Measurements from ENCODE around the gene HSPA12B.
A peak's percentile ranks its signal among the peaks of the same experiment; 100 is the strongest.
"Not testable (repeated sequence)": the region's sequence is repeated elsewhere in the genome, so short reads cannot be mapped to it uniquely, and the experiment has no call there.

The HSPA12B gene

DNA sequence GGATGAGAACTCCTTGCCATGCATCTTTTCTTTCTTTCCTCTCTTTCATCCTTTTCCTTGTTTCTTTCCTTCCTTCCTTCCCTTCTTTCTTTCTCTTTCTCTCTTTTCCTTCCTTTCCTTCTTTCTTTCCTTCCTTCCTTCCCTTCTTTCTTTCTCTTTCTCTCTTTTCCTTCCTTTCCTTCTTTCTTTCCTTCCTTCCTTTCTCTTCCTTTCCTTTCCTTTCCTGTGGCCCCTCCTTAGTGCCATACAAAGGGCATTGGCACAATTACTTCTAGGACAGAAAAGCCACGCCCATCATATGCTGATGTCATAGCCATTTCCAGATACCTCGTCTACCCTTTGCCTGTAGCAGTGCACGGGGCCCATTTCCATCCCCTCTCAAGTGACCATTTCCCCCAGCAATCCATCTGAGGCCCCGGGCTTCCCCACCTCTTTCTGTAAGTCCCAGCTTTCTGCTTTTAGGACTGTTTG lies 56.2 kb downstream of the HSPA12B start:
- DNase-seq = no peak

DNA sequence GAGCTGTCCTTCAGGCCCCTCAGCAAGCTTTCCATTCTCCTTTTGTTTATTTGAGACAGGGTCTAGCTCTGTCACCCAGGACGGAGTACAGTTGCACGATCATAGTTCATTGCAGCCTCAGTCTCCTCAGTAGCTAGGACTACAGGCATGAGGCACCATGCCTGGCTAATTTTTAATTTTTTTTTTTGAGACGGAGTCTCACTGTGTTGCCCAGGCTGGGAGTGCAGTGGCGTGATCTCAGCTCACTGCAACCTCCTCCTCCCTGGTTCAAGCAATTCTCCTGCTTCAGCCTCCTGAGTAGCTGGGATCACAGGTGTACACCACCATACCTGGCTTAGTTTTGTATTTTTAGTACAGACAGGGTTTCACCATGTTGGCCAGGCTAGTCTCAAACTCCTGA lies 56.7 kb downstream of the HSPA12B start:
- not testable (repeated sequence) for DNase-seq

DNA sequence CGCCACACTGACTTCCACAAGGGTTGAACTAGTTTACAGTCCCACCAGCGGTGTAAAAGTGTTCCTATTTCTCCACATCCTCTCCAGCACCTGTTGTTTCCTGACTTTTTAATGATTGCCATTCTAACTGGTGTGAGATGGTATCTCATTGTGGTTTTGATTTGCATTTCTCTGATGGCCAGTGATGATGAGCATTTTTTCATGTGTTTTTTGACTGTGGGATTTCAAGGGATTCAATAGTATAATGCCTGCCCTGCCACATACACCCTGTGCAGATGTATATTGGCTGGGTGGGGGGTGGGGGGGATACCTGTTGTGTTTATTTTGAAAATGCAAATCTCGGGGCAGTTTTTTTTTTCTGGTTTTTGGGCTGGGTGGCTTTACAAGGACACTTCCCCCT lies 61.7 kb downstream of the HSPA12B start:
- not testable (repeated sequence) for DNase-seq

DNA sequence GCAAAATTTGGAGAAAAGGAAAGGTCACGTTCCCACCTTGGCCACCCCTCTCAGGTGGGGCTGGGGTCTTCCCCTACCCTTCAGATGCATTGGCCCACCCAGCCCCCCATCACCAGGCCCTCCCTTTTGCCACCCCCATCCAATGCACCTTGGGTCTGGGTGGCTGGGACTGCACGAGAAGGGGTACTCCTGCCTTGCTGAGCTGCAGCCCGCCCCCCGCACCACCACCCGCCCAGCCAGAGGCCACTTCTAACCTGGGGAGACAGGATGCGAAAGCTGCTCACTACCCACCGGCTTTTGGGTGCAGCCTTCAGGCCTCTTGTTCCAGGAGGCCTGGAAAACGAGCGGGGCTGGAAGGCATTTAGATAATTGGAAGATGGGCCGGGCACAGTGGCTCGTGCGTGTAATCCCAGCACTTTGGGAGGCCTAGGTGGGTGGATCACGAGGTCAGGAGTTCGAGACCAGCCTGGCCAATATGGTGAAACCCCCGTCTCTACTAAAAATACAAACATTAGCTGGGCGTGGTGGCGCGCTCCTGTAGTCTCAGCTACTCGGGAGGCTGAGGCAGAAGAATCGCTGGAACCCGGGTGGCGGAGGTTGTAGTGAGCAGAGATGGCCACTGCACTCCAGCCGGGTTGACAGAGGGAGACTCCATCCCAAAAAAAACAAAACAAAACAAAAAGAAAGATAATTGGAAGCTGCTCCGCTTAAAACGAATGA lies 62.4 kb downstream of the HSPA12B start:
- DNase-seq = no peak

DNA sequence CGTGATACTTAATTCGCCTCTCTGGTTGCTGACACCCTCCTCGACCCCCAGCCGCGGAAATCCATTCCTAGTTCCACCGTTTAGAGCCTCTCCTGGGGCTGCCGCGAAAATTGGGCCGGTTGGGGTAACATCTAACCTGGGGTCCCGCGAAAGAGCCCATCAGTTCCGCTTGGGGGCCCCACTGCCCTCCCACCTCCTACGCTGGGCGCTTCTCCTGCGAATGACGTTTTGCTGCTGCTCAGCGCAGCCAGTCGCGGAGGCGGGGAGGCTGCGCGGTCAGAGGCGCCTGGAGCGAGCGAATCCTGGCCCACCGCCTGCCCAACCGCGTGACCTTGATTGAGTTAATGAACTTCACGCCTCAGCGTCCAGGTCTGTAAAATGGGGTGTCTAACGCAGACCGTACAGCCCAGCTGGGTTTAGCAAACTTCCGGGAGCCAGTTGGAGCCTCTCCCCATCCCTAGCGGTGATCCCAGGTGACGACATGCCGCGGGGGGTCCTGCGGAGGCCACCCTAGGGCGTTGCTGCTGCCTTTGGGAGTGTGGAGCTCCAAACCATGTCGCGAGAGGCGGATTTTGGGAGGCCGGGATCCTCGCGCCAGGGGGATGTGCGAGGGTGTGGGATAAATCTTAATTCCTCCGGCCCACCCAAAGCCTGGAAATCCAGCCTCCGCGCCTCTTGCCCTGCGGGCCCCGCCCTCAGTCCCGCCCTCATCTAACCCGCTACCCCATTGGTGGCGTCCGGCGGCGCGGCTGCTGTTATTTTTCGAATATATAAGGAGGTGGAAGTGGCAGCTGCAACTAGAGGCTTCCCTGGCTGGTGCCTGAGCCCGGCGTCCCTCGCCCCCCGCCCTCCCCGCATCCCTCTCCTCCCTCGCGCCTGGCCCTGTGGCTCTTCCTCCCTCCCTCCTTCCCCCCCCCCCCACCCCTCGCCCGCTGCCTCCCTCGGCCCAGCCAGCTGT lies 63.3 kb downstream of the HSPA12B start, which contains the start of gene CDC25B:
TSS of gene CDC25B (plus strand) at position 800 of the 958 bp plus-strand sequence. CDS start 222 bp downstream, outside the sequence.
- DNase-seq = peak; percentile 97

DNA sequence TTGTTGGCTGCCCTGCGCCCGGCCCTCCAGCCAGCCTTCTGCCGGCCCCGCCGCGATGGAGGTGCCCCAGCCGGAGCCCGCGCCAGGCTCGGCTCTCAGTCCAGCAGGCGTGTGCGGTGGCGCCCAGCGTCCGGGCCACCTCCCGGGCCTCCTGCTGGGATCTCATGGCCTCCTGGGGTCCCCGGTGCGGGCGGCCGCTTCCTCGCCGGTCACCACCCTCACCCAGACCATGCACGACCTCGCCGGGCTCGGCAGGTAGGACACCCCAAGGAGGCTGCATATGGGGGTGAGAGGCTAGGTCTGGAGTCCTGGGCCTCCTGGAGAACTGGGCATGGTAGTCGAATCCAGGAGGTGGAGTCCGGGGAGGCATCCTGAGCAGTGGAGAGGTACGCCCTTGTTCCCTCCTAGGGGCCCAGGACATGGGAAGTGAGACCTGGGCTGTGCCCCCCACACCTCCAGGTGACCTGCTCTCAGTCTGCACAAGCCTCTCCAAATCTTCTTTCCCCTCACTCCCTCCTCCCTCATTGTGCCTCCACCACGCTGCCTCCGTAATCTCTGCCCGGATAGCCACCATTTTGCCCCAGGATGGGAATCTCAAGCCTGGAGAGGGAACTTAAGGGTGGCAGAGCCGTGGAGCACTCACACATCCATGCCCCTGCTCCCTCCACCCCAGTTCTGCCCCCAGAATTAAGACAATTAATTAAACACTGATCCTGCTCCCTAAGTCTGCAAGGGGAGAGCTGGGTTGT lies 64.2 kb downstream of the HSPA12B start:
- DNase-seq = no peak

DNA sequence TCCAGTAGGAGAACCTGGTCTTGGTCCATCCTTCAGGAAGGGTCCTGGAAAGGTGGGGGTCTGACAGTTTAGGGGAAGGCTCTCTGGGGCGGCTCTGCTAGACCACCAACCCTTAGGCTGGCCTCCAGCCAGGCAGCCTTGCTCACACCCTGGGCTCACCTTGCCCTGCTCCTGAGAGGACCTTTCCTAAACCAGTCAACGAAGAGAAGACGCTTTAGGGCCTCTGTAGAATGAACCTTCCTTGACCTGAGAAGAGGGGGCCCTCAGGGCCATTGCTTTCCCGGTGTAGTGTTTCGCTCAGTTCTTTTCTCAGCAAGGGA lies 64.7 kb downstream of the HSPA12B start:
- DNase-seq = no peak

DNA sequence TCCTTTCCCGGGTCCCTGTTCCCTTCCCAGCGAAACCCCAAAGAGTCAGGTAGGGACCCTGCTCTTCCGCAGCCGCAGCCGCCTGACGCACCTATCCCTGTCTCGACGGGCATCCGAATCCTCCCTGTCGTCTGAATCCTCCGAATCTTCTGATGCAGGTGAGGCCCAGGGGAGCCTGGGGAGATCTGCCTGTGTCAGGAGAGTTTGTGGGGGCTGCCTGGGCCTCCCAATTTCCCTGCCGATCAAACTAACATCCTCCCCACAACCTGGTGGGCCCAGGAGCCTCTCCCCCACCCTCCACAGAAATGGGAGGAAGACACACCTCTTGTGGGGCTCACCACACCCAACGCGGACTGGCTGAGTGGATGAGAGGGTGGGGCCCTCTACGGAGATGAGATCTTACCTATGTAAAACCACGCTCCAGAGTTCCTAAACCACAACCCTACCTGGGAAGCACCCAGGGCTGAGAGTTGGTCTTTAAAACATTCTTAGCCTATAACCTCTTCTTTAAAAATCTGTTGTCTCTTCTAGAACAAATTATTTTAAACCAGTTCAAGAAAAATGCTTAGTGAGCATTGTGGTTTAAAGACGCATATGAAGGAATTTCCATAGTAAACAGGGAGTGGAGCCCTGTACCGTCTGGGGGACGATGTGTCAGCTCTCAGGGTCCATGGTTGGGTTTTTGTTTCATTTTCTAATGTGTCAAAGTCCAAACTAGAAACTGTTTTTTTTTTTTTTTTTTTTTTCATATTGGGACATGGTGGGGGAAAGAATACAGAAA lies 65.3 kb downstream of the HSPA12B start:
- DNase-seq = no peak

DNA sequence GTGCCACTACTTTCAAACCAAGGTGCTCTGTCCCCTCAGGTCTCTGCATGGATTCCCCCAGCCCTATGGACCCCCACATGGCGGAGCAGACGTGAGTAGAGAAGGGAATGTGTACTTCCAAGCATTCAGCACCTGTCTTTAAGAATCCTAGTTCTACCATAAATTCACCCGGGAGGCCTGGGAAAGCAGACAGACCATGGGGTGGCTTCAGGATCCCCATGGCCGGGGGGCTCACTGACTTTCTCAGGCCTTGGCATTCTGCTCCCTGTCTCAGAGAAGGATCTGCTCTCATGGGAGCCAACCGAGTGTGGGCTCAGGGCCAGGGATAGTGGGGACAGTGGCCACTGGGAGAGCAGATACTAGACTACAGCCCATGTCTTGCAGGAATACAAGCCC lies 65.9 kb downstream of the HSPA12B start:
- DNase-seq = no peak

DNA sequence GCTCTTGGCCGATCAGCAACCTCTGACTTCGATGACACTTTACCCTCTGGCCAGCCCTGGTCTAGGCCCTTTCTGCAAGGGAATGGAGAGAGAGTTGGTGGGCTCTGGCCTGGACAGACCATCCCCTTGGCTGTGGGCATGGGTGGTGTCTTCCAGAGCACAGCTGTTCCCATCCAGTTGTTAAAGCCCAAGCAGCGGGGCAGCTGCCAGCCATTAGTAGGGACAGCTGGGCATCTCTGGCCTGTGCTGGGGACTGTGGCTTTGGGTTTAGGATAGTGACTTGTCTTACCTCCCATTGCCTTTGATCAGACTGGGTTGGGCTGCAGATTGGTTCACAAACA lies 66.4 kb downstream of the HSPA12B start:
- DNase-seq = no peak

DNA sequence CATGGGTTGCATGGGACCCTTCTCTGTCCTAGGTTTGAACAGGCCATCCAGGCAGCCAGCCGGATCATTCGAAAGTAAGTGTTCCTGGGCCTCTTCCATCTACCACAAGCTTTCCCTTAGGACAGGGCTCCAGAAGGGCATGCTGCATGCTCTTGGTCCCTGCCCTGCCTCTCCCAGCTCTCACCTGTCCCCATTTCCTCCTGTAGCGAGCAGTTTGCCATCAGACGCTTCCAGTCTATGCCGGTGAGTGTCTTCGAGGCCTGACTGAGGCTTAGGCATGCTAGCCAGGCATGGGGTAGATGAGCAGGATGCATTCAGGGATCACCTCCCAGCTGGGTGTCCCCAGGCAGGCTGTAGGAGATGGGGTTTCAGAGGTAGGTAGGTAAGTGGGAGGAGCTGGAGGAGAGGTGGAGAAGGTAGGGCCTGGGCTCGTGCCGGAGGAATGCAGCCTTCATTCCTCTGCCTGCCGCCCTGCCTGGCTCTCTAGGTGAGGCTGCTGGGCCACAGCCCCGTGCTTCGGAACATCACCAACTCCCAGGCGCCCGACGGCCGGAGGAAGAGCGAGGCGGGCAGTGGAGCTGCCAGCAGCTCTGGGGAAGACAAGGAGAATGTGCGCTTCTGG lies 67.9 kb downstream of the HSPA12B start:
- peak; percentile 25 for DNase-seq

DNA sequence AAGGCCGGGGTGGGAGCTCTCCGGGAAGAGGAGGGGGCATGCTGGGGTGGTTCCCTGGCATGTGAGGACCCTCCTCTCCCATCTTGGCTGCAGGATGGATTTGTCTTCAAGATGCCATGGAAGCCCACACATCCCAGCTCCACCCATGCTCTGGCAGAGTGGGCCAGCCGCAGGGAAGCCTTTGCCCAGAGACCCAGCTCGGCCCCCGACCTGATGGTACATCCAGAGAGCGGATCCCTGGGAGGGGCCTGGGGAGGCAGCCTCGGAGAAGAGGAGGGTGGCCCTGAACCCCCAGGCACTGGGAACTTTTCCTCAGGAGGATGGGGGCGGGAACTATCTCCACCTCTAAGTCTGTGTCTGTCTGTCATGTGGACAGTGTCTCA lies 68.4 kb downstream of the HSPA12B start:
- DNase-seq = no peak

DNA sequence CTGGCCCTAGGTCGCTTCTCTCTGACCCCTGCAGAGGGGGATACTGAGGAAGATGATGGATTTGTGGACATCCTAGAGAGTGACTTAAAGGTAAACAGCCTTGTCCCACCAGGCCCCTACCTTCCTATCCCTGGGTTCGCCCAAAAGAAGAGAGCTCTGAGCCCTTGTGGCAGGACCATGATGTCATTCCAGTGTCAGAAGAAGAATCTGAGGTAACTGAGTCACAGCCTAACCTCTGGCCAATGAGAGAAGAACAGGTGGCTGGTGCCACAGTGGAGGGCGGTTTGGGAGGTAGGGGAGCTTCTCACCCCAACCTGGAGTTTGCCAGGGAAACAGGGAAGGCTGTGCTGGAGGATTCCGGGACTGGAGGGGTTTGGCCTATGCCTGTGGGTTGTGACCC lies 68.8 kb downstream of the HSPA12B start:
- no peak for DNase-seq

DNA sequence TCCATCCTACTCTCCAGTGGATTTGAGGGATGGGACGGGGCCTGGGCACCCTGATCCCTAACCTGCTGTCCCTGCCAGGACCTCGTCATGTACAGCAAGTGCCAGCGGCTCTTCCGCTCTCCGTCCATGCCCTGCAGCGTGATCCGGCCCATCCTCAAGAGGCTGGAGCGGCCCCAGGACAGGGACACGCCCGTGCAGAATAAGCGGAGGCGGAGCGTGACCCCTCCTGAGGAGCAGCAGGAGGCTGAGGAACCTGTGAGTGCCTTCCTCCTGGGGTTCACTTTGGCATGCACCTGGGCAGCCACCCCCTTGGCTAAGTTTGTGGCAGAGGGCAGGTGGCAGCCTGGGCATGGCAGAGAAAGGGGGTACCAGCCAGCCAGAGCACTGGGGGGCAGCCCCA lies 69.4 kb downstream of the HSPA12B start:
- no peak for DNase-seq

All from NCI-H146 (cell line).